Thyroid gland (tissue), 4 donors: ENCODE results near the gene COL12A1.

Source experiments
- CTCF ChIP-seq, 6 experiments: fragments of 200-600 bp in 3 of 6; fragments of 450-650 bp in 3 of 6; sonication (generic) in 3 of 6; IDR thresholded peaks; one replicate each; pipeline ENCODE4 v1.5.1; 2016 to 2019; ENCODE audit warnings: antibody characterized with exemption in 6 of 6, mild to moderate bottlenecking in 2 of 6, inconsistent platforms in 1 of 6, moderate library complexity in 1 of 6
- POLR2A ChIP-seq, 2 donors: fragments of 450-650 bp; IDR thresholded peaks; one replicate each; pipeline ENCODE4 v1.6.1; 2017; ENCODE audit warnings: antibody characterized with exemption in 2 of 2, mild to moderate bottlenecking in 2 of 2, moderate library complexity in 1 of 2

GRCh38 chr6:75084872-75085381 lies 120.9 kb downstream of the COL12A1 start:
- TF ChIP-seq CTCF (IDR thresholded peaks at IDR 0.05), result no peak
- TF ChIP-seq POLR2A (IDR thresholded peaks at IDR 0.05), result peak in 1 of 2 donors; percentile 63
